Measurements from ENCODE around the gene GMPS.
"Not testable (repeated sequence)": the region's sequence is repeated elsewhere in the genome, so short reads cannot be mapped to it uniquely, and the experiment has no call there.

Gene GMPS

GRCh38 chr3:155944081-155944480, 73.6 kb downstream of the GMPS start:
- DNase-seq, result no peak

GRCh38 chr3:155946178-155946577, 75.7 kb downstream of the GMPS start:
- DNase-seq, result no peak

- no peak for DNase-seq
Measured at GRCh38 chr3:155948476-155948875, 78.0 kb downstream of the GMPS start.

GRCh38 chr3:155949453-155950217, 79.2 kb downstream of the GMPS start:
- no peak for DNase-seq

GRCh38 chr3:155956508-155957411, 86.3 kb downstream of the GMPS start:
- no peak for DNase-seq

GRCh38 chr3:155957412-155957880, 87.0 kb downstream of the GMPS start:
- no peak for DNase-seq

- DNase-seq, result no peak
Measured at GRCh38 chr3:155958676-155959075, 88.2 kb downstream of the GMPS start.

GRCh38 chr3:155960060-155960459, 89.6 kb downstream of the GMPS start:
- DNase-seq, result no peak

GRCh38 chr3:155961044-155961443, 90.6 kb downstream of the GMPS start:
- not testable (repeated sequence) for DNase-seq

- no peak for DNase-seq
Measured at GRCh38 chr3:155963570-155963969, 93.1 kb downstream of the GMPS start.

GRCh38 chr3:155970398-155970797, 99.9 kb downstream of the GMPS start:
- DNase-seq, result no peak

- no peak for DNase-seq
Measured at GRCh38 chr3:155972885-155973584, 102.6 kb downstream of the GMPS start.

GRCh38 chr3:155978324-155978723, 107.9 kb downstream of the GMPS start:
- DNase-seq, result no peak

GRCh38 chr3:155979746-155980145, 109.3 kb downstream of the GMPS start:
- no peak for DNase-seq

- no peak for DNase-seq
Measured at GRCh38 chr3:155981669-155982068, 111.2 kb downstream of the GMPS start.

- no peak for DNase-seq
Measured at GRCh38 chr3:155983834-155984474, 113.5 kb downstream of the GMPS start.

GRCh38 chr3:155984791-155985417, 114.5 kb downstream of the GMPS start:
- no peak for DNase-seq

- DNase-seq, result no peak
Measured at GRCh38 chr3:155989536-155989935, 119.1 kb downstream of the GMPS start.

GRCh38 chr3:155991212-155991611, 120.8 kb downstream of the GMPS start:
- no peak for DNase-seq

- no peak for DNase-seq
Measured at GRCh38 chr3:155991847-155992246, 121.4 kb downstream of the GMPS start.

Measured in NCI-H524 (cell line).